ENCODE data around the gene RCVRN. TPM values are rescaled to one million over a fixed set of nuclear protein-coding genes. Genes with fewer than 3 reads are reported as not detected.

The RCVRN gene
- total and polyA plus RNA-seq, 9 of the 15 experiments (the other 6 are each of a cell fraction or from before 2014, with no cell fraction given) = not detected

DNA sequence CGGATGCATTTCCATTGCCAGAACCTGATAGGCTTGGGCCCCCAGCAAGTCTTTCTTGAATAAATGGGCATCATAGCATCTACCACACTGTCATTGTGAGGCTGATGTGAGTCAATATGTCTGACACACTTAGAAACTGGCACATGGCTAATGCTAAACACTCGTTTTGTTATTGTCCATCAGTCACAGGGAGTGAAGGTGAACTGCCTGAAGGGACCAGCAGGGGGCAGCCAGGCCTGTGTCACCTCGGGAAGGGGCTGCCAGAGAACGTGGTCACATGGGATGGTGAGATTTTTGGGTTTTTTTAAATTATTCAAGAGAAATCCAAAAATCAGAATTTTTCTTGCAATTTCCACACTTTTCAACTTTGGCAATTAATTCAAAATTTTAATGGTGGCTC lies 831 bp upstream of the RCVRN start:
- CTCF ChIA-PET (ENCODE audit: low intra/inter-chr PET ratio) = no interaction called here
- Histone ChIP-seq H3K36me3 (ENCODE audit: control insufficient read depth, insufficient read depth, low read length) (no peaks in the 10 kb centered on the region), H3K9me3 (replicated peaks; ENCODE audit: control insufficient read depth, insufficient read depth, low read depth, low read length) (no peaks in the 10 kb centered on the region), H3K4me1 (replicated peaks in 1 of 2; ENCODE audit: control insufficient read depth in 2 of 2, insufficient read depth in 2 of 2, low read length in 2 of 2) (no peaks in the 10 kb centered on the region), H3K27me3 (ENCODE audit: control insufficient read depth in 2 of 2, insufficient read depth in 2 of 2, low read length in 2 of 2) (peaks cover 0 to 5% of the 10 kb centered on the region in 2 experiments; a peak in 2 of 5 replicates), H3K27ac (ENCODE audit: extremely low read depth, low read depth, low read length) (no peak overlapping the region), H3K4me2 (ENCODE audit: insufficient read depth, low read length) (no peak overlapping the region), H2AFZ (ENCODE audit: low read depth, low read length) (no peak overlapping the region), H4K20me1 (replicated peaks; ENCODE audit: control insufficient read depth, insufficient read depth, low read length) (no peaks in the 10 kb centered on the region), H3K9ac (ENCODE audit: insufficient read depth in 1 of 2, low read depth in 2 of 2, low read length in 2 of 2) (no peak overlapping the region), H3K79me2 (ENCODE audit: control insufficient read depth, insufficient read depth, low read length) (no peaks in the 10 kb centered on the region), H3K4me3 (no peak overlapping the region), H3K9me1 (ENCODE audit: control insufficient read depth, insufficient read depth, low read length) (no peaks in the 10 kb centered on the region)
- TF ChIP-seq RAD21 (CRISPR knock-in tag; conservative IDR thresholded peaks at IDR 0.05 in 1 of 2, IDR thresholded peaks at IDR 0.05 in 1 of 2) (peak in 1 of 2 experiments; percentile 9; a peak in 1 of 4 replicates), ZKSCAN1 (IDR thresholded peaks at IDR 0.05; ENCODE audit: low read depth, low read length) (no peak)
- TF ChIP-seq, protein P1, sequence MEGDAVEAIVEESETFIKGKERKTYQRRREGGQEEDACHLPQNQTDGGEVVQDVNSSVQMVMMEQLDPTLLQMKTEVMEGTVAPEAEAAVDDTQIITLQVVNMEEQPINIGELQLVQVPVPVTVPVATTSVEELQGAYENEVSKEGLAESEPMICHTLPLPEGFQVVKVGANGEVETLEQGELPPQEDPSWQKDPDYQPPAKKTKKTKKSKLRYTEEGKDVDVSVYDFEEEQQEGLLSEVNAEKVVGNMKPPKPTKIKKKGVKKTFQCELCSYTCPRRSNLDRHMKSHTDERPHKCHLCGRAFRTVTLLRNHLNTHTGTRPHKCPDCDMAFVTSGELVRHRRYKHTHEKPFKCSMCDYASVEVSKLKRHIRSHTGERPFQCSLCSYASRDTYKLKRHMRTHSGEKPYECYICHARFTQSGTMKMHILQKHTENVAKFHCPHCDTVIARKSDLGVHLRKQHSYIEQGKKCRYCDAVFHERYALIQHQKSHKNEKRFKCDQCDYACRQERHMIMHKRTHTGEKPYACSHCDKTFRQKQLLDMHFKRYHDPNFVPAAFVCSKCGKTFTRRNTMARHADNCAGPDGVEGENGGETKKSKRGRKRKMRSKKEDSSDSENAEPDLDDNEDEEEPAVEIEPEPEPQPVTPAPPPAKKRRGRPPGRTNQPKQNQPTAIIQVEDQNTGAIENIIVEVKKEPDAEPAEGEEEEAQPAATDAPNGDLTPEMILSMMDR (IDR thresholded peaks at IDR 0.05 in 2 of 3, conservative IDR thresholded peaks at IDR 0.05 in 1 of 3; ENCODE audit: insufficient read depth in 2 of 3, low read depth in 1 of 3, low read length in 3 of 3) = peak; percentile 43 to 56 (median 44)
- 2% methylated on average over 4 of the region's 4 CpGs for WGBS (ENCODE audit: insufficient coverage, low coverage, missing lambda C conversion rate)
- intact Hi-C loops (cut with micrococcal nuclease) (no loop called here), in situ Hi-C loops (cut with MboI) (no loop called here)
- no peak for FAIRE-seq
- POLR2A ChIA-PET = no interaction called here
- ATAC-seq = peak; percentile 75
- no TSS peak for BruUV-seq (replicated peaks)
- peak; percentile 33 to 70 (median 60) for DNase-seq (ENCODE audit: extremely low read depth in 1 of 4, low spot score in 3 of 4)

Measured in K562 (cell line).